MM.1S (cell line): ENCODE measurements around the gene HOXA11.

Experiments used
- DNase-seq: peaks from one replicate; pipeline ENCODE4 v3.0.0-alpha.2; 2015
- H2AFZ ChIP-seq: fragments of 300-600 bp; sonication (generic); 2 replicates; pipeline ENCODE4 v1.6.0; 2016; ENCODE audit warnings: antibody characterized with exemption, low read length
- H3F3A ChIP-seq: fragments of 300-600 bp; sonication (generic); 2 replicates; pipeline ENCODE4 v1.6.1; 2016; ENCODE audit warnings: mild to moderate bottlenecking, antibody characterized with exemption, low read length, moderate library complexity, mixed read lengths; ENCODE audit not compliant: insufficient read depth
- H3K27ac ChIP-seq: fragments of 300-600 bp; sonication (generic); 2 replicates; pipeline ENCODE4 v1.5.1; 2016; ENCODE audit warnings: mild to moderate bottlenecking, low read length
- H3K27me3 ChIP-seq: fragments of 300-600 bp; sonication (generic); replicated peaks from 2 replicates; pipeline ENCODE4 v1.6.0; 2016; ENCODE audit warnings: low read length; ENCODE audit not compliant: insufficient read depth
- H3K36me3 ChIP-seq: fragments of 300-600 bp; sonication (generic); replicated peaks from 2 replicates; pipeline ENCODE4 v1.6.1; 2016; ENCODE audit warnings: mild to moderate bottlenecking, low read length, mixed read lengths; ENCODE audit not compliant: insufficient read depth
- H3K4me1 ChIP-seq: fragments of 300-600 bp; sonication (generic); 2 replicates; pipeline ENCODE4 v1.6.1; 2016; ENCODE audit warnings: low read length, mixed read lengths
- H3K4me2 ChIP-seq: fragments of 300-600 bp; sonication (generic); 2 replicates; pipeline ENCODE4 v1.6.0; 2016; ENCODE audit warnings: low read depth, low read length
- H3K4me3 ChIP-seq: fragments of 300-600 bp; sonication (generic); 2 replicates; pipeline ENCODE4 v1.5.1; 2016; ENCODE audit warnings: low read length, mixed read lengths
- H3K79me2 ChIP-seq: fragments of 300-600 bp; sonication (generic); 2 replicates; pipeline ENCODE4 v1.6.1; 2016; ENCODE audit warnings: mixed run types, low read length, mixed read lengths
- H3K9ac ChIP-seq: fragments of 300-600 bp; sonication (generic); 2 replicates; pipeline ENCODE4 v1.6.1; 2016; ENCODE audit warnings: low read length, mixed read lengths
- H3K9me2 ChIP-seq: fragments of 300-600 bp; sonication (generic); replicated peaks from 2 replicates; pipeline ENCODE4 v1.6.1; 2016; ENCODE audit warnings: mild to moderate bottlenecking, low read length, mixed read lengths; ENCODE audit not compliant: insufficient read depth
- H3K9me3 ChIP-seq: fragments of 300-600 bp; sonication (generic); replicated peaks from 2 replicates; pipeline ENCODE4 v1.6.1; 2016; ENCODE audit warnings: mild to moderate bottlenecking, low read length, mixed read lengths; ENCODE audit not compliant: insufficient read depth
- H4K20me1 ChIP-seq: fragments of 300-600 bp; sonication (generic); 2 replicates; pipeline ENCODE4 v1.6.1; 2016; ENCODE audit warnings: mild to moderate bottlenecking, low read length, moderate library complexity, mixed read lengths; ENCODE audit not compliant: insufficient read depth
- EZH2 ChIP-seq: fragments of 300-600 bp; sonication (generic); optimal IDR thresholded peaks from 2 replicates; pipeline ENCODE3; 2017; ENCODE audit warnings: low read depth, mild to moderate bottlenecking, antibody characterized with exemption, low read length, mixed read lengths
- EZH2phosphoT487 ChIP-seq: fragments of 300-600 bp; sonication (generic); IDR thresholded peaks from 2 replicates; pipeline ENCODE4 v1.6.1; 2018; ENCODE audit warnings: antibody characterized with exemption, low read length
- TF ChIP-seq, protein P1 (sequence below): fragments of 300-600 bp; sonication (generic); IDR thresholded peaks from 2 replicates; pipeline ENCODE4 v1.5.1; 2016; ENCODE audit warnings: antibody characterized with exemption, low read length, mixed read lengths

HOXA11 gene

DNA sequence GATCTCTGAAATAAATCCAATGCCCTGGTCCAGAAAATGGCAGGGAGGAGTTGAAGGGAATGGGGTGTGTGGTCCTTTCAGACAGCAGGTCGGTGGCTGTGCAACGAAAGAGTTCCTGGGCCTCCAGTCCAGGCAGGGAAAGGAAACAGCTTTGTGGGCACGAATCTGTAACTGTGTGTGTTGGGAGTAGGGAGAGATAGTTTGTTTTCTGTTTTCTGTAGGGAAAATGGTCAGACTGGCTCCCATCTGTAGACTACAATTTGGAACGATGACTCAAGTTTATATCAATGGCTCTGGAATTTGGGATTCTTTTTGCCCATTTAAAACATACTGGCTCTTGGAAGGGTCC is 17.1 kb downstream of the HOXA11 start:
- no peaks in the 10 kb centered on the region for H3K79me2 ChIP-seq
- TF ChIP-seq EZH2 (no peak), EZH2phosphoT487 (no peak)
- TF ChIP-seq, protein P1, sequence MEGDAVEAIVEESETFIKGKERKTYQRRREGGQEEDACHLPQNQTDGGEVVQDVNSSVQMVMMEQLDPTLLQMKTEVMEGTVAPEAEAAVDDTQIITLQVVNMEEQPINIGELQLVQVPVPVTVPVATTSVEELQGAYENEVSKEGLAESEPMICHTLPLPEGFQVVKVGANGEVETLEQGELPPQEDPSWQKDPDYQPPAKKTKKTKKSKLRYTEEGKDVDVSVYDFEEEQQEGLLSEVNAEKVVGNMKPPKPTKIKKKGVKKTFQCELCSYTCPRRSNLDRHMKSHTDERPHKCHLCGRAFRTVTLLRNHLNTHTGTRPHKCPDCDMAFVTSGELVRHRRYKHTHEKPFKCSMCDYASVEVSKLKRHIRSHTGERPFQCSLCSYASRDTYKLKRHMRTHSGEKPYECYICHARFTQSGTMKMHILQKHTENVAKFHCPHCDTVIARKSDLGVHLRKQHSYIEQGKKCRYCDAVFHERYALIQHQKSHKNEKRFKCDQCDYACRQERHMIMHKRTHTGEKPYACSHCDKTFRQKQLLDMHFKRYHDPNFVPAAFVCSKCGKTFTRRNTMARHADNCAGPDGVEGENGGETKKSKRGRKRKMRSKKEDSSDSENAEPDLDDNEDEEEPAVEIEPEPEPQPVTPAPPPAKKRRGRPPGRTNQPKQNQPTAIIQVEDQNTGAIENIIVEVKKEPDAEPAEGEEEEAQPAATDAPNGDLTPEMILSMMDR = no peak
- H3K4me1 ChIP-seq = peaks cover 9% of the 10 kb centered on the region
- H2AFZ ChIP-seq = no peak overlapping the region
- no peak overlapping the region for H3K4me3 ChIP-seq
- H3K27ac ChIP-seq = no peak overlapping the region
- no peak overlapping the region for H3K9ac ChIP-seq
- H3K27me3 ChIP-seq = peaks cover 97% of the 10 kb centered on the region
- no peaks in the 10 kb centered on the region for H3K9me3 ChIP-seq
- no peak for DNase-seq
- H4K20me1 ChIP-seq = no peaks in the 10 kb centered on the region
- no peak overlapping the region for H3K4me2 ChIP-seq
- no peaks in the 10 kb centered on the region for H3K36me3 ChIP-seq
- peaks cover 12% of the 10 kb centered on the region for H3F3A ChIP-seq
- H3K9me2 ChIP-seq = no peaks in the 10 kb centered on the region

- no peak overlapping the region for H3K4me3 ChIP-seq
- H3K4me2 ChIP-seq = no peak overlapping the region
- H2AFZ ChIP-seq = no peak overlapping the region
- no peak for DNase-seq
- H3K9ac ChIP-seq = no peak overlapping the region
- no peak for TF ChIP-seq EZH2phosphoT487
- TF ChIP-seq, protein P1 = no peak
- no peak for TF ChIP-seq EZH2
- H3K27me3 ChIP-seq = peaks cover 97% of the 10 kb centered on the region
- no peaks in the 10 kb centered on the region for H3K36me3 ChIP-seq
- peaks cover 5% of the 10 kb centered on the region; the same call in 1 of the 2 replicates for H3F3A ChIP-seq
- no peaks in the 10 kb centered on the region for H3K4me1 ChIP-seq
- H3K9me3 ChIP-seq = no peaks in the 10 kb centered on the region
- no peaks in the 10 kb centered on the region for H3K79me2 ChIP-seq
- no peaks in the 10 kb centered on the region for H4K20me1 ChIP-seq
- H3K9me2 ChIP-seq = no peaks in the 10 kb centered on the region
- H3K27ac ChIP-seq = no peak overlapping the region
Measured at GRCh38 chr7:27166531-27167505, 18.2 kb downstream of the HOXA11 start.

GRCh38 chr7:27165996-27166530 is 19.0 kb downstream of the HOXA11 start:
- H3K4me1 ChIP-seq = no peaks in the 10 kb centered on the region
- H3K36me3 ChIP-seq = no peaks in the 10 kb centered on the region
- H3K4me3 ChIP-seq = no peak overlapping the region
- no peaks in the 10 kb centered on the region for H3K9me3 ChIP-seq
- TF ChIP-seq, protein P1 = no peak
- no peak for TF ChIP-seq EZH2phosphoT487
- no peak for TF ChIP-seq EZH2
- no peaks in the 10 kb centered on the region for H3K9me2 ChIP-seq
- H3K79me2 ChIP-seq = no peaks in the 10 kb centered on the region
- H2AFZ ChIP-seq = no peak overlapping the region
- DNase-seq = no peak
- peaks cover 91% of the 10 kb centered on the region for H3K27me3 ChIP-seq
- H3F3A ChIP-seq = no peaks in the 10 kb centered on the region
- H3K9ac ChIP-seq = no peak overlapping the region
- no peak overlapping the region for H3K27ac ChIP-seq
- no peak overlapping the region for H3K4me2 ChIP-seq
- no peaks in the 10 kb centered on the region for H4K20me1 ChIP-seq
